ENCODE results near the gene SAMD4A. TPM values are rescaled to one million over a fixed set of nuclear protein-coding genes. Genes with fewer than 3 reads are reported as not detected.

The SAMD4A gene
- total and polyA plus RNA-seq, 2 donors (not counting 1 experiment from before 2014, with no cell fraction given): 9.3 to 39.8 TPM

GRCh38 chr14:54699735-54700134 is 132.8 kb downstream of the SAMD4A start:
- Histone ChIP-seq H3K4me3 (replicated peaks in 1 of 4; ENCODE audit: control extremely low read depth in 1 of 4, insufficient read depth in 1 of 4, low read depth in 3 of 4, low read length in 4 of 4) (no peak overlapping the region), H3K79me2 (ENCODE audit: control insufficient read depth, insufficient read depth, low read length) (peaks cover 59% of the 10 kb centered on the region), H3K36me3 (ENCODE audit: control insufficient read depth, insufficient read depth, low read length) (no peaks in the 10 kb centered on the region), H4K20me1 (ENCODE audit: control insufficient read depth, extremely low read depth, insufficient read depth, low read length) (peaks cover 2% of the 10 kb centered on the region), H3K4me2 (ENCODE audit: extremely low read depth, insufficient read depth, low read length) (no peak overlapping the region), H3K27ac (ENCODE audit: insufficient read depth, low read length) (no peak overlapping the region), H2AFZ (ENCODE audit: low read length) (no peak overlapping the region), H3K9me3 (ENCODE audit: control insufficient read depth, insufficient read depth, low read depth, low read length) (no peaks in the 10 kb centered on the region), H3K4me1 (ENCODE audit: control insufficient read depth, extremely low read depth, insufficient read depth, low read length) (no peaks in the 10 kb centered on the region), H3K9ac (ENCODE audit: insufficient read depth, low read length) (no peak overlapping the region), H3K27me3 (ENCODE audit: control insufficient read depth, insufficient read depth, low read length) (no peaks in the 10 kb centered on the region)
- TF ChIP-seq CTCF (conservative IDR thresholded peaks at IDR 0.05 in 1 of 2, IDR thresholded peaks at IDR 0.05 in 1 of 2; ENCODE audit: low read depth in 1 of 2, low read length in 2 of 2) (no peak), EZH2 (IDR thresholded peaks at IDR 0.05; ENCODE audit: low read length, missing control alignments) (no peak)
- no peak for DNase-seq (ENCODE audit: low read depth in 2 of 2)

DNA sequence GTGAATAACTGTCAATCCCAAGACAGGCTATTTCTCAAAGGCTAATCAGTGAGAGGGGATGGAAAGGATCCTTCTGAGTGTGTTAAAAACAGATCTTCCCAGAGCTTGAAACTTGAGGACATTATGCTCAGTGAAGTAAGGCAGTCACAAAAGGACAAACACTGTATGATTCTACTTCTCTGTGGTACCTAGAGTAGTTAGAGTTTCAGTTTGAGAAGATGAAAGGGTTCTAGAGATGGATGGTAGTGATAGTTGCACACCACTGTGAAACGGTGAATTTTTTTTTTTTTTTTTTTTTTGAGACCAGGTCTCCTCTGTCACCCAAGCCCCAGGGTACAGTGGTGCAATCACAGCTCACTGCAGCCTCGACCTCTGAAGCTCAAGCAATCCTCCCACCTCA is 133.8 kb downstream of the SAMD4A start:
- no peaks in the 10 kb centered on the region for H3K4me1 ChIP-seq (ENCODE audit: control insufficient read depth, extremely low read depth, insufficient read depth, low read length)
- H3K4me2 ChIP-seq (ENCODE audit: extremely low read depth, insufficient read depth, low read length): no peak overlapping the region
- H3K9me3 ChIP-seq (ENCODE audit: control insufficient read depth, insufficient read depth, low read depth, low read length): no peaks in the 10 kb centered on the region
- H3K27me3 ChIP-seq (ENCODE audit: control insufficient read depth, insufficient read depth, low read length): no peaks in the 10 kb centered on the region
- H3K4me3 ChIP-seq (replicated peaks in 1 of 4; ENCODE audit: control extremely low read depth in 1 of 4, insufficient read depth in 1 of 4, low read depth in 3 of 4, low read length in 4 of 4): no peak overlapping the region
- no peak overlapping the region for H3K9ac ChIP-seq (ENCODE audit: insufficient read depth, low read length)
- H3K27ac ChIP-seq (ENCODE audit: insufficient read depth, low read length): no peak overlapping the region
- H2AFZ ChIP-seq (ENCODE audit: low read length): no peak overlapping the region
- peaks cover 2% of the 10 kb centered on the region for H4K20me1 ChIP-seq (ENCODE audit: control insufficient read depth, extremely low read depth, insufficient read depth, low read length)
- TF ChIP-seq EZH2 (IDR thresholded peaks at IDR 0.05; ENCODE audit: low read length, missing control alignments) (no peak), CTCF (conservative IDR thresholded peaks at IDR 0.05 in 1 of 2, IDR thresholded peaks at IDR 0.05 in 1 of 2; ENCODE audit: low read depth in 1 of 2, low read length in 2 of 2) (no peak)
- peaks cover 59% of the 10 kb centered on the region for H3K79me2 ChIP-seq (ENCODE audit: control insufficient read depth, insufficient read depth, low read length)
- DNase-seq (ENCODE audit: low read depth in 2 of 2): no peak
- H3K36me3 ChIP-seq (ENCODE audit: control insufficient read depth, insufficient read depth, low read length): no peaks in the 10 kb centered on the region

DNA sequence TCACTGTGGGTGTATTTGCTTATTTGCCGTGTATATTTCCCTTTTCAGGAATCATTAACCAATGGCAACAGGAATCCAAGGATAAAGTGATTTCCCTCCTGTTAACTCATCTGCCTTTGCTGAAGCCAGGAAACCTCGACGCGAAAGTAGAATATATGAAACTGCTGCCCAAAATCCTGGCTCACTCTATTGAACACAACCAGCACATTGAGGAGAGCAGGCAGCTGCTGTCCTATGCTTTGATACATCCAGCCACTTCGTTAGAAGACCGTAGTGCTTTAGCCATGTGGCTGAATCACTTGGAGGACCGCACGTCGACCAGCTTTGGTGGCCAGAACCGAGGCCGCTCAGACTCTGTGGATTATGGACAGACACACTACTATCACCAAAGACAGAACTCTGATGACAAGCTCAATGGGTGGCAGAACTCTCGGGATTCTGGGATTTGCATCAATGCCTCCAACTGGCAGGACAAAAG is 135.1 kb downstream of the SAMD4A start:
- TF ChIP-seq CTCF (conservative IDR thresholded peaks at IDR 0.05 in 1 of 2, IDR thresholded peaks at IDR 0.05 in 1 of 2; ENCODE audit: low read depth in 1 of 2, low read length in 2 of 2) (no peak), EZH2 (IDR thresholded peaks at IDR 0.05; ENCODE audit: low read length, missing control alignments) (no peak)
- no peaks in the 10 kb centered on the region for H3K9me3 ChIP-seq (ENCODE audit: control insufficient read depth, insufficient read depth, low read depth, low read length)
- H4K20me1 ChIP-seq (ENCODE audit: control insufficient read depth, extremely low read depth, insufficient read depth, low read length): peaks cover 2% of the 10 kb centered on the region
- H3K4me2 ChIP-seq (ENCODE audit: extremely low read depth, insufficient read depth, low read length): no peak overlapping the region
- no peak overlapping the region for H3K9ac ChIP-seq (ENCODE audit: insufficient read depth, low read length)
- no peaks in the 10 kb centered on the region for H3K27me3 ChIP-seq (ENCODE audit: control insufficient read depth, insufficient read depth, low read length)
- no peaks in the 10 kb centered on the region for H3K36me3 ChIP-seq (ENCODE audit: control insufficient read depth, insufficient read depth, low read length)
- no peak overlapping the region for H2AFZ ChIP-seq (ENCODE audit: low read length)
- DNase-seq (ENCODE audit: low read depth in 2 of 2): no peak
- no peaks in the 10 kb centered on the region for H3K4me1 ChIP-seq (ENCODE audit: control insufficient read depth, extremely low read depth, insufficient read depth, low read length)
- no peak overlapping the region for H3K4me3 ChIP-seq (replicated peaks in 1 of 4; ENCODE audit: control extremely low read depth in 1 of 4, insufficient read depth in 1 of 4, low read depth in 3 of 4, low read length in 4 of 4)
- H3K79me2 ChIP-seq (ENCODE audit: control insufficient read depth, insufficient read depth, low read length): peaks cover 60% of the 10 kb centered on the region
- H3K27ac ChIP-seq (ENCODE audit: insufficient read depth, low read length): no peak overlapping the region

Measured in fibroblast of lung (primary cell).